Liver (tissue), 3 donors: ENCODE measurements around the gene SIGLECL1.

Source experiments
- EGR1 ChIP-seq, 2 donors: IDR thresholded peaks; 2 replicates each; pipeline ENCODE4 v1.6.1; 2016 to 2018; ENCODE audit warnings: antibody characterized with exemption in 2 of 2, low read depth in 2 of 2
- GABPA ChIP-seq, 2 donors: IDR thresholded peaks in 1 of 2; conservative IDR thresholded peaks in 1 of 2; 2 replicates each; pipeline ENCODE4 v1.6.1; 2016; ENCODE audit warnings: antibody characterized with exemption in 2 of 2, mild to moderate bottlenecking in 1 of 2, moderate library complexity in 1 of 2
- NR2F2 ChIP-seq: IDR thresholded peaks from 2 replicates; pipeline ENCODE4 v1.6.1; 2016; ENCODE audit warnings: antibody characterized with exemption
- RAD21 ChIP-seq, 2 donors: IDR thresholded peaks; 2 replicates each; pipeline ENCODE4 v1.6.1; 2016; ENCODE audit warnings: antibody characterized with exemption in 2 of 2, mild to moderate bottlenecking in 2 of 2
- YY1 ChIP-seq: IDR thresholded peaks from 2 replicates; pipeline ENCODE4 v1.6.1; 2016; ENCODE audit warnings: antibody characterized with exemption, mild to moderate bottlenecking
- TF ChIP-seq, protein P1 (sequence below): fragments of 150-350 bp; IDR thresholded peaks from 2 replicates; pipeline ENCODE4 v1.5.1; 2017; ENCODE audit warnings: improper control_type of control experiment, low read depth, low read length; ENCODE audit not compliant: missing input control
- TF ChIP-seq, protein P2 (sequence below): IDR thresholded peaks from 2 replicates; pipeline ENCODE4 v1.6.1; 2016; ENCODE audit warnings: antibody characterized with exemption, mild to moderate bottlenecking
- TF ChIP-seq, protein P3 (sequence below): IDR thresholded peaks from 2 replicates; pipeline ENCODE4 v1.6.1; 2016; ENCODE audit warnings: antibody characterized with exemption
- TF ChIP-seq, protein P4 (sequence below): IDR thresholded peaks from 2 replicates; pipeline ENCODE4 v1.6.1; 2016; ENCODE audit warnings: antibody characterized with exemption
- donor health status: healthy.
- donor health status: healthy.

DNA sequence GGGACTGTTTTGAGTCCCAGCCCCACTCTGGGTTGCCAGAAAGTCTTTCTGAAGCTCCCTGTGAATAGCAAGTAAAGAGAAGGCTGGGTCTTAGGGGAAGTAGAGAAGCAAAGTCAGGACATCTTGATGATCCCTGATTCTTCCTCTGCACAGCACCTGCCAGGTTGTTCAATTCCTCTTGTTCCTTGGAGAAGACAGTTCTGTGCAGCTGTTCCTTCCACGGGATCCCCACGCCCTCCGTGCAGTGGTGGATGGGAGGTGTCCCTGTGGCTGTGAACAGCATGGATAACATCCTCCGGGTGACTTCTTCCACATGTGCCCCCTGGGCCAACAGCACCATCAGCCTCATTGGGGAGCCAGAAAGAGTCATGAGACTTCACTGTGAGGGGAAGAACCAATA, 31.5 kb downstream of the SIGLECL1 start:
- TF ChIP-seq, protein P1, sequence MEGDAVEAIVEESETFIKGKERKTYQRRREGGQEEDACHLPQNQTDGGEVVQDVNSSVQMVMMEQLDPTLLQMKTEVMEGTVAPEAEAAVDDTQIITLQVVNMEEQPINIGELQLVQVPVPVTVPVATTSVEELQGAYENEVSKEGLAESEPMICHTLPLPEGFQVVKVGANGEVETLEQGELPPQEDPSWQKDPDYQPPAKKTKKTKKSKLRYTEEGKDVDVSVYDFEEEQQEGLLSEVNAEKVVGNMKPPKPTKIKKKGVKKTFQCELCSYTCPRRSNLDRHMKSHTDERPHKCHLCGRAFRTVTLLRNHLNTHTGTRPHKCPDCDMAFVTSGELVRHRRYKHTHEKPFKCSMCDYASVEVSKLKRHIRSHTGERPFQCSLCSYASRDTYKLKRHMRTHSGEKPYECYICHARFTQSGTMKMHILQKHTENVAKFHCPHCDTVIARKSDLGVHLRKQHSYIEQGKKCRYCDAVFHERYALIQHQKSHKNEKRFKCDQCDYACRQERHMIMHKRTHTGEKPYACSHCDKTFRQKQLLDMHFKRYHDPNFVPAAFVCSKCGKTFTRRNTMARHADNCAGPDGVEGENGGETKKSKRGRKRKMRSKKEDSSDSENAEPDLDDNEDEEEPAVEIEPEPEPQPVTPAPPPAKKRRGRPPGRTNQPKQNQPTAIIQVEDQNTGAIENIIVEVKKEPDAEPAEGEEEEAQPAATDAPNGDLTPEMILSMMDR: no peak
- TF ChIP-seq EGR1 (IDR thresholded peaks at IDR 0.05; ENCODE audit: low read depth in 2 of 2) (no peak), GABPA (IDR thresholded peaks at IDR 0.05 in 1 of 2, conservative IDR thresholded peaks at IDR 0.05 in 1 of 2) (no peak), RAD21 (IDR thresholded peaks at IDR 0.05) (no peak), YY1 (no peak), NR2F2 (no peak)
- TF ChIP-seq, protein P2, sequence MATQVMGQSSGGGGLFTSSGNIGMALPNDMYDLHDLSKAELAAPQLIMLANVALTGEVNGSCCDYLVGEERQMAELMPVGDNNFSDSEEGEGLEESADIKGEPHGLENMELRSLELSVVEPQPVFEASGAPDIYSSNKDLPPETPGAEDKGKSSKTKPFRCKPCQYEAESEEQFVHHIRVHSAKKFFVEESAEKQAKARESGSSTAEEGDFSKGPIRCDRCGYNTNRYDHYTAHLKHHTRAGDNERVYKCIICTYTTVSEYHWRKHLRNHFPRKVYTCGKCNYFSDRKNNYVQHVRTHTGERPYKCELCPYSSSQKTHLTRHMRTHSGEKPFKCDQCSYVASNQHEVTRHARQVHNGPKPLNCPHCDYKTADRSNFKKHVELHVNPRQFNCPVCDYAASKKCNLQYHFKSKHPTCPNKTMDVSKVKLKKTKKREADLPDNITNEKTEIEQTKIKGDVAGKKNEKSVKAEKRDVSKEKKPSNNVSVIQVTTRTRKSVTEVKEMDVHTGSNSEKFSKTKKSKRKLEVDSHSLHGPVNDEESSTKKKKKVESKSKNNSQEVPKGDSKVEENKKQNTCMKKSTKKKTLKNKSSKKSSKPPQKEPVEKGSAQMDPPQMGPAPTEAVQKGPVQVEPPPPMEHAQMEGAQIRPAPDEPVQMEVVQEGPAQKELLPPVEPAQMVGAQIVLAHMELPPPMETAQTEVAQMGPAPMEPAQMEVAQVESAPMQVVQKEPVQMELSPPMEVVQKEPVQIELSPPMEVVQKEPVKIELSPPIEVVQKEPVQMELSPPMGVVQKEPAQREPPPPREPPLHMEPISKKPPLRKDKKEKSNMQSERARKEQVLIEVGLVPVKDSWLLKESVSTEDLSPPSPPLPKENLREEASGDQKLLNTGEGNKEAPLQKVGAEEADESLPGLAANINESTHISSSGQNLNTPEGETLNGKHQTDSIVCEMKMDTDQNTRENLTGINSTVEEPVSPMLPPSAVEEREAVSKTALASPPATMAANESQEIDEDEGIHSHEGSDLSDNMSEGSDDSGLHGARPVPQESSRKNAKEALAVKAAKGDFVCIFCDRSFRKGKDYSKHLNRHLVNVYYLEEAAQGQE: no peak
- TF ChIP-seq, protein P3, sequence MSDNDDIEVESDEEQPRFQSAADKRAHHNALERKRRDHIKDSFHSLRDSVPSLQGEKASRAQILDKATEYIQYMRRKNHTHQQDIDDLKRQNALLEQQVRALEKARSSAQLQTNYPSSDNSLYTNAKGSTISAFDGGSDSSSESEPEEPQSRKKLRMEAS: no peak
- TF ChIP-seq, protein P4, sequence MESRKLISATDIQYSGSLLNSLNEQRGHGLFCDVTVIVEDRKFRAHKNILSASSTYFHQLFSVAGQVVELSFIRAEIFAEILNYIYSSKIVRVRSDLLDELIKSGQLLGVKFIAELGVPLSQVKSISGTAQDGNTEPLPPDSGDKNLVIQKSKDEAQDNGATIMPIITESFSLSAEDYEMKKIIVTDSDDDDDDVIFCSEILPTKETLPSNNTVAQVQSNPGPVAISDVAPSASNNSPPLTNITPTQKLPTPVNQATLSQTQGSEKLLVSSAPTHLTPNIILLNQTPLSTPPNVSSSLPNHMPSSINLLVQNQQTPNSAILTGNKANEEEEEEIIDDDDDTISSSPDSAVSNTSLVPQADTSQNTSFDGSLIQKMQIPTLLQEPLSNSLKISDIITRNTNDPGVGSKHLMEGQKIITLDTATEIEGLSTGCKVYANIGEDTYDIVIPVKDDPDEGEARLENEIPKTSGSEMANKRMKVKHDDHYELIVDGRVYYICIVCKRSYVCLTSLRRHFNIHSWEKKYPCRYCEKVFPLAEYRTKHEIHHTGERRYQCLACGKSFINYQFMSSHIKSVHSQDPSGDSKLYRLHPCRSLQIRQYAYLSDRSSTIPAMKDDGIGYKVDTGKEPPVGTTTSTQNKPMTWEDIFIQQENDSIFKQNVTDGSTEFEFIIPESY: no peak
